VCaP (cell line): Measurements from ENCODE around the gene CYP2E1.
"Not testable (repeated sequence)": the region's sequence is repeated elsewhere in the genome, so short reads cannot be mapped to it uniquely, and the experiment has no call there.

Experiments used
- H3K27ac ChIP-seq: fragments of 450-650 bp; 2 replicates; pipeline ENCODE4 v1.5.1; 2017
- TF ChIP-seq, protein P1 (sequence below): fragments of 450-650 bp; conservative IDR thresholded peaks from 2 replicates; pipeline ENCODE4 v1.5.1; 2017; ENCODE audit warnings: mild to moderate bottlenecking, moderate library complexity

CYP2E1 gene

DNA sequence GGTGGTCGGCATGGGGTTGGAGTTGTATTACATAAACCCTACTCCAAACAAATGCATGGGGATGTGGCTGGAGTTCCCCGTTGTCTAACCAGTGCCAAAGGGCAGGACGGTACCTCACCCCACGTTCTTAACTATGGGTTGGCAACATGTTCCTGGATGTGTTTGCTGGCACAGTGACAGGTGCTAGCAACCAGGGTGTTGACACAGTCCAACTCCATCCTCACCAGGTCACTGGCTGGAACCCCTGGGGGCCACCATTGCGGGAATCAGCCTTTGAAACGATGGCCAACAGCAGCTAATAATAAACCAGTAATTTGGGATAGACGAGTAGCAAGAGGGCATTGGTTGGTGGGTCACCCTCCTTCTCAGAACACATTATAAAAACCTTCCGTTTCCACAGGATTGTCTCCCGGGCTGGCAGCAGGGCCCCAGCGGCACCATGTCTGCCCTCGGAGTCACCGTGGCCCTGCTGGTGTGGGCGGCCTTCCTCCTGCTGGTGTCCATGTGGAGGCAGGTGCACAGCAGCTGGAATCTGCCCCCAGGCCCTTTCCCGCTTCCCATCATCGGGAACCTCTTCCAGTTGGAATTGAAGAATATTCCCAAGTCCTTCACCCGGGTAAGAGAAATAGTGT, at the start of gene CYP2E1:
Gene CYP2E1 (plus strand): TSS at position 407 of the 632 bp plus-strand sequence. CDS start 33 bp downstream, at position 440.
- TF ChIP-seq, protein P1, sequence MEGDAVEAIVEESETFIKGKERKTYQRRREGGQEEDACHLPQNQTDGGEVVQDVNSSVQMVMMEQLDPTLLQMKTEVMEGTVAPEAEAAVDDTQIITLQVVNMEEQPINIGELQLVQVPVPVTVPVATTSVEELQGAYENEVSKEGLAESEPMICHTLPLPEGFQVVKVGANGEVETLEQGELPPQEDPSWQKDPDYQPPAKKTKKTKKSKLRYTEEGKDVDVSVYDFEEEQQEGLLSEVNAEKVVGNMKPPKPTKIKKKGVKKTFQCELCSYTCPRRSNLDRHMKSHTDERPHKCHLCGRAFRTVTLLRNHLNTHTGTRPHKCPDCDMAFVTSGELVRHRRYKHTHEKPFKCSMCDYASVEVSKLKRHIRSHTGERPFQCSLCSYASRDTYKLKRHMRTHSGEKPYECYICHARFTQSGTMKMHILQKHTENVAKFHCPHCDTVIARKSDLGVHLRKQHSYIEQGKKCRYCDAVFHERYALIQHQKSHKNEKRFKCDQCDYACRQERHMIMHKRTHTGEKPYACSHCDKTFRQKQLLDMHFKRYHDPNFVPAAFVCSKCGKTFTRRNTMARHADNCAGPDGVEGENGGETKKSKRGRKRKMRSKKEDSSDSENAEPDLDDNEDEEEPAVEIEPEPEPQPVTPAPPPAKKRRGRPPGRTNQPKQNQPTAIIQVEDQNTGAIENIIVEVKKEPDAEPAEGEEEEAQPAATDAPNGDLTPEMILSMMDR: no peak
- no peak within 1 kb of the TSS for H3K27ac ChIP-seq

GRCh38 chr10:133481086-133481643, 46.0 kb upstream of the CYP2E1 start:
- TF ChIP-seq, protein P1: no peak
- no peak overlapping the region for H3K27ac ChIP-seq

GRCh38 chr10:133481657-133482056, 45.5 kb upstream of the CYP2E1 start:
- no peak overlapping the region for H3K27ac ChIP-seq
- TF ChIP-seq, protein P1: no peak

DNA sequence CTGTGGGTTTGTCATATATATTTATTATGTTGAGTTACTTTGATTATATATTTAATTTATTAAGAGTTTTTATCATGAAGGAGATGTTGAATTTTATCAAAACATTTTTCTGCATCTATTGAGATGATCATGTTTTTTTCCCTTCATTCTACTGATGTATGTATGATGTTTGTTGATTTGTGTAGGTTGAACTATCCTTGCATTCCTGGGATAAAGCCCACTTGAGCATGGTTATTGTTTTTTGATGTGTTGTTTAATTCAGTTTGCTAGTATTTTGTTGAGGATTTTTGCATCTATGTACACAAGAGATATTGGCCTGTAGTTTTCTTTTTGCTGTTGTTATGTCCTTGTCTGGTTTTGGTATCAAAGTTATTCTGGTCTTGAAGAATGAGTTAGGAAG, 42.3 kb upstream of the CYP2E1 start:
- TF ChIP-seq, protein P1: no peak

GRCh38 chr10:133487085-133487484, 40.1 kb upstream of the CYP2E1 start:
- H3K27ac ChIP-seq: no peak overlapping the region
- TF ChIP-seq, protein P1: no peak

More for the DNA sequence above, 42.3 kb upstream of the CYP2E1 start:
- H3K27ac ChIP-seq: no peak overlapping the region

DNA sequence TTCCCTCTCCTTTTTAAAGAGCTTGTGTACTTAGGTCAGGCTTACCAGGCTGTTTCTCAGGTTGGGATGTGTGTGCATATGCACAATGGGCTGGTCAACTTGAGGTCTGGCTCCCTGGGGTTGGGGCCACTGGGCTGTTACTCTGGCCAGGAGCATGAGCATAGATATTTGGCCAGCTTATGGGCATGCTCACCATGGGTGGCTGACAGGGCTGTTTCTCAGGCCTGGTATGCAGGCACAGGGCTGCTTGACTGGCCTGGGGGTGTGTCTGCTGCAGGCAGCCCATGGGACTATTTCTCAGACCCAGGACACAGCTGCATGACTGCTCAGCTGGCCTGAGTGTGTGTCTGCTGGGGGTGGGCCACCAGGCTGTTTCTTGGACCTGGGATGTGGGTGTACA, 38.8 kb upstream of the CYP2E1 start:
- no peak overlapping the region for H3K27ac ChIP-seq
- TF ChIP-seq, protein P1: no peak

- TF ChIP-seq, protein P1: no peak
- no peak overlapping the region for H3K27ac ChIP-seq
These were observed 37.2 kb upstream of the CYP2E1 start for GRCh38 chr10:133489816-133490588.

DNA sequence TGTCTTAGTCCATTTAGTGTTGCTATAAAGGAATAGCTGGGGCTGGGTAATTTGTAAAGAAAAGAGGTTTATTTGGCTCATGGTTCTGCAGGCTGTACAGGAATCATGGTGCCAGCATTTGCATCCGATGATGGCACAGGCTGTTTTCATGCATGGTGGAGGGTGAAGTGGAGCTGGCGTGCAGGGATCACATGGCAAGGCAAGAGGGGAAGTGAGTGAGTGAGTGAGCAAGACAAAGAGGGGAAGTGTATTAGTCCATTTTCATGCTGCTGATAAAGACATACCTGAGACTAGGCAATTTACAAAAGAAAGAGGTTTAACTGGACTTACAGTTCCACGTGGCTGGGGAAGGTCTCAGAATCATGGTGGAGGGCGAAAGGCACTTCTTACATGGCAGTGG, 33.6 kb upstream of the CYP2E1 start:
- H3K27ac ChIP-seq: not testable (repeated sequence)

- H3K27ac ChIP-seq: not testable (repeated sequence)
These were observed 29.8 kb upstream of the CYP2E1 start for GRCh38 chr10:133497363-133497762.

DNA sequence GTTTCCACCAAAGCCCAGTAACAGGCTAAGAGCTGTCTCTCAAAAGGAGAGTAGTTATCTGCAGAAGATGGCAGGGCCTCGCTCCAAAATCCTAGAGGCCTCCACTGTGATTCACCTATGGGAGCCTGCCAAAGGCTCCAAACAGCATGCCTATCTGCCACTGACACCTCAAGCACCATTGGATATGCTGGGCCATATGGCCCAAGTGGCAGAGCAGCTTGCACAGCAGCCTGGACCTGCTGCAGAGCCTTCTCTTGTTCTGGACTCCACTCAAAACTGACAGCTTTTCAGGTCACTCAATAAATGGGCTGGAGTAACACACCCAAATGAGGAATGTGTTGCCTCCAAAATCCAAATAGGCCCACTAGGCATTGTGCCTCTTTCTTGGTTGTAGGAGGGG, 28.0 kb upstream of the CYP2E1 start:
- H3K27ac ChIP-seq: not testable (repeated sequence)

DNA sequence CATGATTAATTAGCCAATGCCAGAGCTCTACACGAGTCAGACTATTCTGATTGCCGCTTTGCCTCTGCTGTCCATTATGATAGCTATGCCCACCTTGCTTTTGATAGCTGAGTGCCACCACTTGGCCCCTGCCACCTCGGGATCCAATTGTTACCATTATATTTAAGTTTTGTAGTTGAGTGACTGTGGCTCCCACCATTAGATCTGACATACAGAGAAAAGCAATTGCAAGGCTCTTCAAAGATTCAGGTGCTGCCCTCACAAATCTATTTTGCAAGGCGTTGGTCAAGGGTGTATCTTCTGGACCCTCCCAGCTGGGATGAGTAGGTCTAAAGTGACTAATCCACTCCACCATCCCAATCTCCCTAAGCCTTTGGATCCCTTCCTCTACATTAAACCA, 26.3 kb upstream of the CYP2E1 start:
- H3K27ac ChIP-seq: not testable (repeated sequence)
